HUES6 (cell line): ENCODE measurements around the gene HTT.

ENCODE experiments used
- H3K27ac ChIP-seq: 2 replicates; pipeline ENCODE4 v1.7.0; 2013; ENCODE audit warnings: low read depth, mild to moderate bottlenecking, low read length, inconsistent platforms
- H3K27me3 ChIP-seq: 2 replicates; pipeline ENCODE4 v1.6.1; 2013; ENCODE audit warnings: low read length; ENCODE audit not compliant: control insufficient read depth, insufficient read depth
- H3K36me3 ChIP-seq: 2 replicates; pipeline ENCODE4 v1.6.1; 2013; ENCODE audit warnings: low read length; ENCODE audit not compliant: control insufficient read depth, insufficient read depth
- H3K4me1 ChIP-seq: 2 replicates; pipeline ENCODE4 v1.6.1; 2013; ENCODE audit warnings: low read length; ENCODE audit not compliant: control insufficient read depth, insufficient read depth
- H3K4me3 ChIP-seq: 2 replicates; pipeline ENCODE4 v1.5.1; 2013; ENCODE audit warnings: low read depth, low read length
- H3K9ac ChIP-seq: one replicate; pipeline ENCODE4 v1.6.1; 2013; ENCODE audit warnings: mild to moderate bottlenecking, low read length
- H3K9me3 ChIP-seq: 2 replicates; pipeline ENCODE4 v1.6.1; 2013; ENCODE audit warnings: low read depth, low read length; ENCODE audit not compliant: control insufficient read depth, insufficient read depth

The HTT gene

DNA sequence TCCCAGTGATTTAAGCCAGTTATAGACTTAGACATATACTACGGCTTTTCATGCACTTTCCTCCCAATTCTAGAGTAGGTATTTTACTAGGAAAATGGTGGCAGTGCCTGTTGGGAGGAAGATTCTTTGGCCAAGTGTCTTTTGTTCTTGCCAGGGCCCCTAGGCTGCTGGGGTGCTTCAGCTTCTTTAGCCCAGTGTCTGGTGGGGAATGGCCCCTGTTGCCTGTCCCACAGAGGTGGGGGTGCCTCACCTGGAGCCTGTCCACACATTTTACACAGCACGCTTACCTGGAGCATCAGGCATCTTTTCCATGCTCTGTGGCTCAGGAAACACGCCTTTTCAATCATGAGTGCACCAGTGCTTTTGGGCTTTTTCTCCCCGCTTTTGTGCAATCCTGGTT lies 141.3 kb downstream of the HTT start:
- Histone ChIP-seq H3K9me3 (no peaks in the 10 kb centered on the region), H3K9ac (no peak overlapping the region), H3K27me3 (no peaks in the 10 kb centered on the region), H3K4me1 (no peaks in the 10 kb centered on the region), H3K4me3 (no peak overlapping the region), H3K27ac (no peak overlapping the region), H3K36me3 (peaks cover 86% of the 10 kb centered on the region)

DNA sequence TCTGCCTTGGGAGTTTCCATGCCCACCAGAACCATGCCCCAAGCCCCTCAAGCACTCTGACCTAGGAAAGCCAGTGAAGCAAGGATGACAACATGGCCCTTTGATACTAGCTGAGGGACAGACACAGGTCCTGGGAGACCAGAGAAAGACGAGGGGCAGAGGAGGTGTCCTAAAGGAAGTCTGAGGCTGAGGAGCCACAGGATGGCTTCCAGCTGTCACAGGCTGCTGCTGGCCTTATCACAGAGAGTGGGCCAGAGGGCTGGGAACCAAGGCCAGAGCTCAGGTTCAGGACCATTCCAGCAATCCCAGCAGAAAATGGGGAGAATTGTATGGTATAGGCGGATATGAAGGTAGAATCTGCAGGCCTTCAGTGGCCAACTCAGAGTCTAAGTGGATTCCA lies 142.8 kb downstream of the HTT start:
- Histone ChIP-seq H3K9me3 (no peaks in the 10 kb centered on the region), H3K4me1 (no peaks in the 10 kb centered on the region), H3K36me3 (peaks cover 95% of the 10 kb centered on the region), H3K27me3 (no peaks in the 10 kb centered on the region), H3K27ac (no peak overlapping the region), H3K9ac (no peak overlapping the region), H3K4me3 (no peak overlapping the region)

- Histone ChIP-seq H3K4me1 (no peaks in the 10 kb centered on the region), H3K9me3 (no peaks in the 10 kb centered on the region), H3K27me3 (no peaks in the 10 kb centered on the region), H3K36me3 (peaks cover 95% of the 10 kb centered on the region), H3K4me3 (no peak overlapping the region), H3K27ac (no peak overlapping the region), H3K9ac (no peak overlapping the region)
Measured at GRCh38 chr4:3217771-3218170, 143.3 kb downstream of the HTT start.

DNA sequence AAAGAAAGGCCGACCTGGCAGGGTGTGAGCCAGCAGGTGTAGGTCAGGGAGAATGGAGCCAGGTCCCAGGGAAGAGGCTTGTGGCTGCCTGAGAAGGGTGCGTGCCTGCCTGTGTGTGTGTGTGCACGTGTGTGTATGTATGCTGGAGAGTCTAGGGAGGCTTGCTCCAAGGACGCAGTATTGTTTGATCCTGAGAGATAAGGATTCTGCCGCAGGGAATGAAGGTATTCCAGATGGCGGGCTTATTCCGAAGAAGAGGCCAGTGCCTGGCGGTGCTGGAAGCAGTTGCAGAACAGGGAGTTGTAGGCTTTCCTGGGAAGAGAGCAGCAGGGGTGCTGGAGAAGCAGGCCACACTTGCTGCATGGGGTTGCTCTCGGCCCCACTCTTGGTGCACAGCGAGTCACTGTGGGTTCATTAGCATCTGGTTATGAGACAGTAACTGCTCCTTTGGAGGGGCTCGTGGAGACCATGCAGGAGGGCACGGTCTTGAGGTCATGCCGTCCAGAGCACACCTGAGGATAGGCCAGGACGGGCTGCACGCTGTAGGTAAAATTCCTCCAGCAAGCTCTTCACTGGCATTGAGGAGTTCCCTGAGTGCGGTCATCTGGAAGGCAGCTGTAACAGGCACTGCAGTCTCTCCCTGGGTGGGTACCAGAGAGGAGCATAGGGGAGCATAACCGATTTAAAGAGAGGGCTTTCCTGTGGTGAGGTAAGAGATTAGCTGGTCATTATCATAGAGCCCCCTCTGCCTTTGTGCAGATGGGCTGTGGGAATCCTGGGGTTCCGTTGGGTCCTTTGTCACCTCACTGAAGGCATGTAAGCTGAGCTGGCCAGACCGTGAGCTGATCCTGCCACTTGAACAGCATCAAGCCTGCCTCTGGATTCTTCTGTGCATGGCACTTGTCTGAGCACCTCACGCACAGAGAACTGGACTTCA lies 144.6 kb downstream of the HTT start:
- Histone ChIP-seq H3K36me3 (peaks cover 95% of the 10 kb centered on the region), H3K9me3 (no peaks in the 10 kb centered on the region), H3K4me1 (no peaks in the 10 kb centered on the region), H3K9ac (no peak overlapping the region), H3K27ac (no peak overlapping the region), H3K4me3 (no peak overlapping the region), H3K27me3 (no peaks in the 10 kb centered on the region)

- Histone ChIP-seq H3K36me3 (peaks cover 95% of the 10 kb centered on the region), H3K9me3 (no peaks in the 10 kb centered on the region), H3K27me3 (no peaks in the 10 kb centered on the region), H3K9ac (no peak overlapping the region), H3K4me3 (no peak overlapping the region), H3K4me1 (no peaks in the 10 kb centered on the region), H3K27ac (no peak overlapping the region)
Measured at GRCh38 chr4:3219761-3220475, 145.4 kb downstream of the HTT start.

GRCh38 chr4:3220476-3221183 lies 146.1 kb downstream of the HTT start:
- Histone ChIP-seq H3K27me3 (no peaks in the 10 kb centered on the region), H3K9ac (no peak overlapping the region), H3K36me3 (peaks cover 94% of the 10 kb centered on the region), H3K4me3 (no peak overlapping the region), H3K27ac (no peak overlapping the region), H3K4me1 (no peaks in the 10 kb centered on the region), H3K9me3 (no peaks in the 10 kb centered on the region)

GRCh38 chr4:3221184-3221494 lies 146.7 kb downstream of the HTT start:
- Histone ChIP-seq H3K9ac (no peak overlapping the region), H3K27me3 (no peaks in the 10 kb centered on the region), H3K36me3 (peaks cover 94% of the 10 kb centered on the region), H3K27ac (no peak overlapping the region), H3K4me1 (no peaks in the 10 kb centered on the region), H3K4me3 (no peak overlapping the region), H3K9me3 (no peaks in the 10 kb centered on the region)

DNA sequence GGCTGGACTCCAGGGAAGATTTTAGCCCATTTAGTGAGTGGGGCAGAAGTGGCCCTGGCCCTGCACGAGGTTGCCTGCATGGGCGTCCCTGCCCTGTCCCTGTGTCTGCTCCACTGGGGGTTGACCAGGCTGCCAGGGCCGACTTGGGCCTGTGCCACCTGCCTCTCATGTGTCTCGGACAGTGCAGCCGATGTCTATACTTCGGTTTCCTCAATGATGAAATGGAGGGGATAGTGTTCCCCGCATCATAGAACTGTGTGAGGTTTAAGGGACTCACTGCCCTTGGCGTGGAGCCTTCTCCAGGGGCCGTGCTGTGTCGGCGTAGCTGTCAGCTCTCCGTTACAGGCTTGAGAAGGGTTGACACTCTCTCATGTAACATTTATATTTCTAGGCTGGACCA lies 147.5 kb downstream of the HTT start:
- Histone ChIP-seq H3K4me3 (no peak overlapping the region), H3K9ac (no peak overlapping the region), H3K27ac (no peak overlapping the region), H3K27me3 (no peaks in the 10 kb centered on the region), H3K4me1 (no peaks in the 10 kb centered on the region), H3K9me3 (no peaks in the 10 kb centered on the region), H3K36me3 (peaks cover 96% of the 10 kb centered on the region)

DNA sequence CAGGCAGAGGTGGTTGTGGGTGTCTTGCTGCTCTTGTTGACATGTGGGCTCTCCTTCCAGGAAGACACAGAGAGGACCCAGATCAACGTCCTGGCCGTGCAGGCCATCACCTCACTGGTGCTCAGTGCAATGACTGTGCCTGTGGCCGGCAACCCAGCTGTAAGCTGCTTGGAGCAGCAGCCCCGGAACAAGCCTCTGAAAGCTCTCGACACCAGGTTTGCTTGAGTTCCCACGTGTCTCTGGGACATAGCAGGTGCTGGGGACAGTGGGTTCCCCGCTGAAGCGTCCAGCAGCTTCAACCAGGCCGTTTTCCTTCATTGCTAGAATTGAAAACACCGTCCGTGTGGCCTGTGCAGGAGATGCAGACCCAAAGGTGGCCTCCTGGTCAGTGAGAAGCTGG lies 148.9 kb downstream of the HTT start:
- peaks cover 92% of the 10 kb centered on the region for H3K36me3 ChIP-seq

GRCh38 chr4:3223956-3224748 lies 149.7 kb downstream of the HTT start:
- H3K27ac ChIP-seq = no peak overlapping the region
- H3K36me3 ChIP-seq = peaks cover 92% of the 10 kb centered on the region
- H3K9ac ChIP-seq = no peak overlapping the region
- H3K4me3 ChIP-seq = no peak overlapping the region
- no peaks in the 10 kb centered on the region for H3K27me3 ChIP-seq
- no peaks in the 10 kb centered on the region for H3K9me3 ChIP-seq
- H3K4me1 ChIP-seq = no peaks in the 10 kb centered on the region

More for the DNA sequence above, 148.9 kb downstream of the HTT start:
- H3K9me3 ChIP-seq = no peaks in the 10 kb centered on the region
- H3K27me3 ChIP-seq = no peaks in the 10 kb centered on the region
- H3K27ac ChIP-seq = no peak overlapping the region
- no peak overlapping the region for H3K4me3 ChIP-seq
- H3K4me1 ChIP-seq = no peaks in the 10 kb centered on the region
- H3K9ac ChIP-seq = no peak overlapping the region
